HepG2 (cell line): ENCODE data around the gene IFNA2. TPM values are rescaled to one million over a fixed set of nuclear protein-coding genes. Genes with fewer than 3 reads are reported as not detected.

Experiments used
- ATAC-seq: fragments of 200-7000 bp; cut with Tn5 transposase; 3 replicates; pipeline ENCODE4 v1.9.1; 2020; ENCODE audit warnings: mild to moderate bottlenecking, moderate library complexity
- BruUV-seq: library from RNA; stranded (reverse); fragments of 400-500 nt; replicated peaks from 2 replicates; lab custom pipeline; 2021; lab: Mats Ljungman, UMichigan
- CTCF ChIA-PET: fragments of 300-600 bp; formaldehyde crosslinking; extraction: SDS; loops from one replicate; lab custom pipeline; 2021; ENCODE audit warnings: low total read pairs, inconsistent platforms, low intra/inter-chr PET ratio; lab: Yijun Ruan, JAX
- POLR2A ChIA-PET: fragments of 350-600 bp; sonication (Branson Sonifier 250); formaldehyde crosslinking; loops from one replicate; lab custom pipeline; 2020; ENCODE audit warnings: antibody characterized with exemption, inconsistent platforms; lab: Yijun Ruan, JAX
- DNase-seq: peaks from one replicate; pipeline ENCODE4 v3.0.0-alpha.2; 2015; ENCODE audit warnings: low spot score
- FAIRE-seq: peaks from 3 replicates; lab custom pipeline; 2011; peaks lifted over from hg19 to GRCh38; lab: Jason Lieb, UNC
- H2AFZ ChIP-seq: one replicate; pipeline ENCODE4 v1.6.1; 2011; ENCODE audit warnings: low read length, inconsistent platforms
- H3K27ac ChIP-seq: fragments of 300-600 bp; 3 replicates; pipeline ENCODE4 v1.8.0; 2011; ENCODE audit warnings: mixed run types, mild to moderate bottlenecking, mixed read lengths, low read length, inconsistent platforms; ENCODE audit not compliant: insufficient read depth; ENCODE audit errors: extremely low read length
- H3K27me3 ChIP-seq, 2 experiments: fragments of 200-600 bp in 1 of 2; 2 replicates in 1 of 2; 3 replicates in 1 of 2; pipeline versions ENCODE4 v1.6.0 to v1.8.0; 2011; ENCODE audit warnings: low read length in 2 of 2, mild to moderate bottlenecking in 2 of 2, moderate library complexity in 2 of 2, inconsistent platforms in 1 of 2; ENCODE audit not compliant: insufficient read depth in 2 of 2, control insufficient read depth in 1 of 2
- H3K36me3 ChIP-seq, 2 experiments: fragments of 200-600 bp in 1 of 2; replicated peaks in 1 of 2; 2 replicates in 1 of 2; 3 replicates in 1 of 2; pipeline versions ENCODE4 v1.5.1 to v1.8.0; 2011; ENCODE audit warnings: low read length in 2 of 2, inconsistent platforms in 1 of 2; ENCODE audit not compliant: insufficient read depth in 2 of 2, control insufficient read depth in 1 of 2
- H3K4me1 ChIP-seq: 2 replicates; pipeline ENCODE4 v1.5.1; 2012; ENCODE audit warnings: low read length, inconsistent platforms; ENCODE audit not compliant: insufficient read depth
- H3K4me2 ChIP-seq: 2 replicates; pipeline ENCODE4 v1.6.0; 2011; ENCODE audit warnings: low read depth, low read length, inconsistent platforms
- H3K4me3 ChIP-seq, 3 experiments: fragments of 200-600 bp in 1 of 3; sonication (generic), shearing (Covaris generic) in 1 of 3; replicated peaks in 1 of 3; 2 replicates each; pipeline ENCODE4 v1.5.1; 2011 to 2016; ENCODE audit warnings: low read length in 3 of 3, inconsistent platforms in 2 of 3, low read depth in 2 of 3, mild to moderate bottlenecking in 2 of 3, control low read depth in 1 of 3, mixed read lengths in 1 of 3; ENCODE audit not compliant: insufficient read depth in 1 of 3
- H3K79me2 ChIP-seq: one replicate; pipeline ENCODE4 v1.6.1; 2011; ENCODE audit warnings: low read length, inconsistent platforms; ENCODE audit not compliant: insufficient read depth
- H3K9ac ChIP-seq: 2 replicates; pipeline ENCODE4 v1.6.0; 2011; ENCODE audit warnings: mild to moderate bottlenecking, low read depth, low read length, inconsistent platforms; ENCODE audit not compliant: insufficient read depth
- H3K9me3 ChIP-seq: 2 replicates; pipeline ENCODE4 v1.5.1; 2012; ENCODE audit warnings: mild to moderate bottlenecking, low read length
- H4K20me1 ChIP-seq: 2 replicates; pipeline ENCODE4 v1.6.0; 2011; ENCODE audit warnings: inconsistent platforms, mild to moderate bottlenecking, low read length, moderate library complexity; ENCODE audit not compliant: insufficient read depth
- ARNT2 ChIP-seq: sonication (generic); formaldehyde crosslinking; IDR thresholded peaks from 2 replicates; pipeline ENCODE4 v1.8.0; 2022; ENCODE audit warnings: mild to moderate bottlenecking, low read depth, missing genetic modification reagents, moderate library complexity
- GATAD1 ChIP-seq: IDR thresholded peaks from 2 replicates; pipeline ENCODE4 v1.6.1; 2016; ENCODE audit warnings: missing genetic modification reagents, missing compliant biosample characterization
- KDM5B ChIP-seq: sonication (generic); formaldehyde crosslinking; IDR thresholded peaks from 2 replicates; pipeline ENCODE4 v1.4.0; 2020; ENCODE audit warnings: missing genetic modification reagents, mild to moderate bottlenecking, borderline replicate concordance
- THRA ChIP-seq: sonication (generic); formaldehyde crosslinking; IDR thresholded peaks from 2 replicates; pipeline ENCODE4 v1.4.0; 2020; ENCODE audit warnings: missing genetic modification reagents, borderline replicate concordance
- ZFY ChIP-seq: sonication (generic); formaldehyde crosslinking; IDR thresholded peaks from 2 replicates; pipeline ENCODE4 v1.4.0; 2020; ENCODE audit warnings: missing genetic modification reagents
- ZNF512 ChIP-seq: sonication (generic); formaldehyde crosslinking; IDR thresholded peaks from 2 replicates; pipeline ENCODE4 v1.4.0; 2020; ENCODE audit warnings: mild to moderate bottlenecking, missing genetic modification reagents
- WGBS: methylation state at CpG from one replicate; pipeline ENCODE4 v1.1.6; 2017; ENCODE audit warnings: low lambda C conversion rate; 5-methylcytosine and 5-hydroxymethylcytosine counted together
- in situ Hi-C: cut with HindIII; loops from 2 replicates; pipeline ENCODE4 v1.10.0; 2017; ENCODE audit warnings: low pct_unique_long_range_greater_than_20kb; ENCODE audit not compliant: extremely low pct_ligation_motif_present
- intact Hi-C: fragments of 100-400 bp; cut with micrococcal nuclease; formaldehyde crosslinking; loops from one replicate; pipeline ENCODE4 v1.10.0; 2022; ENCODE audit not compliant: unreplicated experiment
- polyA plus RNA-seq, 8 experiments: library from polyadenylated mRNA; depleted of rRNA in 3 of 8; stranded (reverse) in 7 of 8; unstranded in 1 of 8; fragments of >200 nt; fragmentation: Illumina TruSeq in 4 of 8; extraction: Trizol in 4 of 8; gene quantifications; 2 replicates each; pipeline versions ENCODE4 v1.2.1 to v1.2.3, GENCODE V29; 2011 to 2016; ENCODE audit warnings: low read depth in 4 of 8, missing spikeins in 1 of 8, mixed read lengths in 1 of 8; ENCODE audit not compliant: insufficient read depth in 1 of 8
- total RNA-seq, 5 experiments: library from RNA; depleted of rRNA; stranded (reverse); fragments of >200 nt; fragmentation: Illumina TruSeq; extraction: Trizol; gene quantifications; 2 replicates each; pipeline ENCODE4 v1.2.3, GENCODE V29; 2016; ENCODE audit warnings: low read depth in 1 of 5

The IFNA2 gene
- total and polyA plus RNA-seq, 2 of the 13 experiments (the other 11 are each of a cell fraction or from before 2014, with no cell fraction given) = not detected

- Histone ChIP-seq H3K9me3 (no peaks in the 10 kb centered on the region), H3K27ac (no peak overlapping the region), H3K36me3 (no peaks in the 10 kb centered on the region), H3K79me2 (no peaks in the 10 kb centered on the region), H3K4me2 (no peak overlapping the region), H3K4me1 (no peaks in the 10 kb centered on the region), H3K9ac (no peak overlapping the region), H3K4me3 (no peak overlapping the region), H3K27me3 (no peaks in the 10 kb centered on the region), H2AFZ (no peak overlapping the region), H4K20me1 (no peaks in the 10 kb centered on the region)
- TF ChIP-seq ZFY (CRISPR knock-in tag) (no peak), ARNT2 (no peak), ZNF512 (CRISPR knock-in tag) (no peak), GATAD1 (no peak), KDM5B (CRISPR knock-in tag) (no peak), THRA (no peak)
- ChIA-PET POLR2A (no interaction called here), CTCF (no interaction called here)
- DNase-seq (no peak), FAIRE-seq (no peak), ATAC-seq (no peak)
- intact Hi-C loops = no loop called here
- no TSS peak for BruUV-seq
- in situ Hi-C loops = no loop called here
- 15% methylated on average over 1 of the region's 1 CpG for WGBS
Observed at GRCh38 chr9:21428235-21428634, 43.0 kb upstream of the IFNA2 start.
